ENCODE measurements around the gene INSRR.

Gene INSRR

DNA sequence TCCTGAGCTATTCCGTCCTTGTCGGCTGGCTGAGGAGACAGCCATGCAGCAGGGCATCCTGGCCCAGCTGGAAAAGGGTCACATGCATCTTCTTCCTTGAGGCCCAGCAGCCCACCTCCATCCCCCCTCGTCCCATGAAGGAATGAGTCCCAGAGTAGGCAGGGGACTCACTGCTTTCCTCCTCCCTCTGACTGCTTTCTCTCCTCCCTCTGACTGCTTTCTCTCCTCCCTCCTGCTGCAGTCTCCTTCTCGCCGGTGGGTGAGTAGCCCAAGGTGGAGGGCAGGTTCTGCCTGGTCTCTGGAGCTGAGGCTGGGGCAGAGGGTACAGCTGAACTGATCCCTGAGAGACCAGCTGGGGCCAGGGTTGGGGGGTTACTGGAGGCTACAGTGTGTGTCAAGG, 15.2 kb upstream of the INSRR start:
- DNase-seq: no peak

DNA sequence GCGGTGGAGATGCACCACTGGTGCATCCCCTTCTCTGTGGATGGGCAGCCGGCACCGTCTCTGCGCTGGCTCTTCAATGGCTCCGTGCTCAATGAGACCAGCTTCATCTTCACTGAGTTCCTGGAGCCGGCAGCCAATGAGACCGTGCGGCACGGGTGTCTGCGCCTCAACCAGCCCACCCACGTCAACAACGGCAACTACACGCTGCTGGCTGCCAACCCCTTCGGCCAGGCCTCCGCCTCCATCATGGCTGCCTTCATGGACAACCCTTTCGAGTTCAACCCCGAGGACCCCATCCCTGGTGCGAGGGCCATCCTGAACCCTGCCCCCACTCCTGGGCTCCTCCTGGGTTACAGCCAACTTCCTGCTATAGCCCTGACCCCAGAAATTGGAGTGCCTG, 14.7 kb upstream of the INSRR start:
- DNase-seq: no peak

DNA sequence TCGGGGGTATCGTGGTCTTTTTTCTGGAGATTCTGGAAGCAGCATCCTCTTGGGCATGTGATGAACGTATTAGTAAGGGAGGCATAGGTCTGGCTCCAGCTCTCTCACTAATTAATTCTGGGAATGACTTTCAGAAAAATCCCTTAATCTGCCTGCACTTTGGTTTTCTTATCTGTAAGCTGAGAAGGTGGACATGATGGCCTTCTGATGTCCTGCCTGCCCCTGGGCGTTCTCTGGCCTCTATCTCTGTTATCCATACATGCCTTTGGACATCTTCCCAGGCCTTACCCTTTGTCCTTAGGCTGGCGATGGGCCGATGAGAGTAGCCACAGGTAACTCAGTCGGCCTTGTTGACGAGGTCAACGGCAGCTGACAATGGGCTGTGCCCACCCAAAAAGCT, 10.5 kb upstream of the INSRR start:
- no peak for DNase-seq

DNA sequence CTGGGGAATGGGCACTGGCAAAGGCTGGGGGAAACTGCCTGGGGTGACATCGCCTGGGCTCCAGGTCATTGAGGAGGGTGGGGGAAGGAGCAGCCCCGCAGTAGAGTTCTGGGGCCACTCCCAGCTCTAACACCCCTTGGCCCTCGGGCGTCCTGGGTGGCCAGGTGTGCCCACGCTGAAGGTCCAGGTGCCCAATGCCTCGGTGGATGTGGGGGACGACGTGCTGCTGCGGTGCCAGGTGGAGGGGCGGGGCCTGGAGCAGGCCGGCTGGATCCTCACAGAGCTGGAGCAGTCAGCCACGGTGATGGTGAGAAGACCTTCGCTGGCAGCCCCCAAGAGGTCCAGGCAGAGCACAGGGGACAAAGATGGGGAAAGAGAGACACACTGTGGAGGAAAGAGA, 9.4 kb upstream of the INSRR start:
- no peak for DNase-seq

DNA sequence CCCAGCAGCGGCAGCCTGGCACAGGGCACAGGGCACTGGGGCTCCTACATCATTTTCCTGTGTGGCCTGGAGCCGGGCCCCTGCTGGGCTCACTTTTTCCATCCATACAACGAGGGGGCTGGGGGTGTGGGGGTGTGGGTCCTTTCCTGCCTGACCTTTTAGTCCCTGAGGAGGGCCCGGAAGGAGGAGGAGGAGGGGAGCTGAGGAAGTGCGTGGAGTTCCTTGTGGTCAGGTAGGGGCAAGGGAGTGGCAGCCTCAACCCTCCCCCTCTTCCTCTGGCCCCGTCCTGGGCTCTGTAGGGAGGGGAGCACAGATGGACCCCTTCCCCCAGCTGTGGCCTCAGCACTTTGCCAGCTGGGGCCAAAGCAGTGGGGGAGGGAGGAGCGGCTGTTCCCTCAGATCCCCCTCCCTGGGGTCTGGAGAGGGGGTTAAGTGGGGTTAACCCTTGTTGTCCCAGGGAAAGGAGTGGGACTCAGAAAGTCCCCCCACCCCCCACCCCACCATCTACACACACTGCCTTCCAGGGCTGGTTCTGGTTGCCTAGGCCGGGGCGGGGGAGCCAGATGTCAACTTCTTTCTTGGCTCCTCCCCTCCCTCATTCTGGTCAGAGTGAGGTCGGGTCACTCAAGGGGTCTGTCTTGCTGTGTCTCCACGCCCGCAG, 7.5 kb upstream of the INSRR start:
- no peak for DNase-seq

DNA sequence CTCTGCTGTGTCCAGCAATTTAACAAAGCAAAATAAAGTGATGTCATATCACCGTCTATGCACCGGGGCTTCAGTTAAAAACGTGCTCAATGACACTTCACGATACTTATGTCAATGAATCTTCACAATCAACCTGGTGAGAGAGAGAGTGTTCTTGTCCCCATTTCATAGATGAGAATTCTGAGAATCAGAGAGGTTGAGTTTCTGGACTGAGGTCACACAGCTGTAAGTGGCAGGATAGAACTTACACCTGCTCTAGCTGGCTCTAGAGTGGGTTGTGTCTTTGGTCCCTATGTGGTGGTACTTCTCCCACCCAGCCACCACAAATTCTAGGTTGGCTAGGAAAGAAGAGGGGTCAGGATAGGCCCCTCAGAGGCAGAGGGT, 6.9 kb upstream of the INSRR start:
- no peak for DNase-seq

DNA sequence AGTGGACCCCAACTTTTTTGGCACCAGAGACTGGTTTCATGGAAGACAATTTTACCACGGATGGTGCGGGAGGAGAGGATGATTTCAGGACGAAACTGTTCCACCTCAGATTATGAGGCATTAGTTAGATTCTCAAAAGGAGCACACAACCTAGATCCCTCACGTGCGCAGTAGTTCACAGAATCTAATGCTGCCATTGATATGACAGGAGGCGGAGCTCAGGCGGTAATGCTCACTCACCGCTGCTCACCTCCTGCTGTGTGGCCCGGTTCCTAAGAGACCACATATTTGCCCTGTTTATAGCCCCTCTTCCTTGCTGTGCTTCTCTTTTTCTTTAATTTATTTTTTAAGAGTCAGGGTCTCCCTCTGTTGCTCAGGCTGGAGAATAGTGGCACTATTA, 6.3 kb upstream of the INSRR start:
- no peak for DNase-seq

DNA sequence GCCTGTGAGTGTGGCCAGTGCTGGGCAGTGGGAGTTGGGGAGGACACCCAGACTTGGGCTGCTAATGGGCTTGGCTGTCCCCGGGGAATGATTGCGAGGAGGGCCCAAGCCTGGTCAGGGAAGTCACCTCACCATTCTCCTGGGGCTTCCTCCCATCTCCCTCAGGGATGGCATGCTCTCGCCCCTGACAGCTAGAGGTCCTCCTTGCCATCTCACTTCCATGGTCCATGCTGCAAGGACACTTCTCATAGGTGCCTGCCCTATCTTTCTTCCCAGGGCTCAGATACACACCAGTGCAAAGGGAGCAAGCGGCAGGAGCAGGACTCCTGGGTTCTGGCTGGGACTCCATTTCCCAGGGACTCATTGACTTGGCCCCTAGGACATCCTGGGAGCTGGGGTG, 5.9 kb upstream of the INSRR start:
- no peak for DNase-seq

DNA sequence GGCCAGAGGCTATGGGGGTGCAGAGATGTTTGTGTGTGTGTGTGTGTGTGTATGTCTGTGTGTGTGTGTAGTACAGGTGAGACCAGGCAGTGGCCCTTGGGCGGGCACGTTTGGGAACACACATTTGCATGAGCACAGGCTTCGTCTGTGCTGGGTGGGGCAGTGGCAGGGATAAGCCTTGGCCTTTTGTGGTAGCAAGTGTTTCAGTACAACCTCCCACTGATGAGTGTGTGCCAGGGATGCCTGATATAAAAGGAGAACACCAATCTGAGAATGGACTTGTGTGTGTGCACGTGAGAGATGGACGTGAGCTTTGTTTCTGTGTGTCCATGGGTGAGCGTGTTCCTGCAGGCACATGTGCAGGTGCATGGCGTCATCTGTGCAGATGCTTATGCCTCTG, 4.7 kb upstream of the INSRR start:
- DNase-seq: no peak

DNA sequence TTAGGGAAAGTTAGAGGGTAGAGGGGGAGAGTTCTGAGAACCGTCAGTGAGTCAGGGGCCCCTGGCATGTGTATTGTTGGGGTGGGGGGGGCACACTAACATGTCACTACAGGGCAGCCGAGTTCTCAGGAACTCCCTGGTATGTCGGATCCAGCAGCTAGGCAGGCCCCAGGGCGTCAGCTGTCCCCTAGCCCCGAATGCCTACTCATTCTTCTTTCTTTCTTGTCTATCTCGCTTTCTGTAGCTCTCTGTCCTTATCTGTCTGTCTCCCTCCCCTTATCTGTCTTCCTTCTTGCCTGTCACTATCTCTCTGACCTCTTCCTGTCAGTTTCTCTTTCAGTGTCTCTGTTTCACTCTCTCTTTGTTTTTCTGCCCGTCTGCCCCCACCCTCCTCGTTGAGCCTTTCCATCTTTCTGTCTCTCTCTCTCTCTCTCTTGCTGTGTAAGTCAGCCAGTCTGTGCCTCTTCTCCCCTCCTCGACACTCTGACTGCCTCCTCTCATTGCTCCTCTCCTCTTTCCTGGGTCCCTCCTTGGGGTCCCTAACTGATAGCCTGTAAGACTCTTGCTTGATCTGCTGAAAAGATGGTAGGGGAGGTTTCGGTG, 4.2 kb upstream of the INSRR start:
- DNase-seq: no peak

DNA sequence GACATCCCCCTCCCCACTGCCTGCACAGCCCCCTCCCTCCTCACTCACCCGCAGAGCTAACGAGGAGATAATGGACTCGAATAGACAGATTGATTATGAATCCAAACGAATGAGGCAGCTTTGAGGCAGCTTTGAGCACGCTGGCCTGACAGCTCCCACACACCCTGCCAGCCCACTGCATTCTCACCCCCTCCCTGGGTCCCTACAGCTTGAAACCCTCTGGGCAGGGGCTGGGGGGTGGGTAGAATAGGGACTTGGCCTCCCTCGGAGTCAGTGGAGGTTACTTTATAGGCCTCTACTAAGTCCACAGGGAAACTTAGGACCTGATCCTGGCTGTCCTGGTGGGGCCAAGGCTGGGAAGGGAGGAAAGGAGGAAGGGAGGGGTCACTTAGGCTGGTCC, 3.7 kb upstream of the INSRR start:
- no peak for DNase-seq

DNA sequence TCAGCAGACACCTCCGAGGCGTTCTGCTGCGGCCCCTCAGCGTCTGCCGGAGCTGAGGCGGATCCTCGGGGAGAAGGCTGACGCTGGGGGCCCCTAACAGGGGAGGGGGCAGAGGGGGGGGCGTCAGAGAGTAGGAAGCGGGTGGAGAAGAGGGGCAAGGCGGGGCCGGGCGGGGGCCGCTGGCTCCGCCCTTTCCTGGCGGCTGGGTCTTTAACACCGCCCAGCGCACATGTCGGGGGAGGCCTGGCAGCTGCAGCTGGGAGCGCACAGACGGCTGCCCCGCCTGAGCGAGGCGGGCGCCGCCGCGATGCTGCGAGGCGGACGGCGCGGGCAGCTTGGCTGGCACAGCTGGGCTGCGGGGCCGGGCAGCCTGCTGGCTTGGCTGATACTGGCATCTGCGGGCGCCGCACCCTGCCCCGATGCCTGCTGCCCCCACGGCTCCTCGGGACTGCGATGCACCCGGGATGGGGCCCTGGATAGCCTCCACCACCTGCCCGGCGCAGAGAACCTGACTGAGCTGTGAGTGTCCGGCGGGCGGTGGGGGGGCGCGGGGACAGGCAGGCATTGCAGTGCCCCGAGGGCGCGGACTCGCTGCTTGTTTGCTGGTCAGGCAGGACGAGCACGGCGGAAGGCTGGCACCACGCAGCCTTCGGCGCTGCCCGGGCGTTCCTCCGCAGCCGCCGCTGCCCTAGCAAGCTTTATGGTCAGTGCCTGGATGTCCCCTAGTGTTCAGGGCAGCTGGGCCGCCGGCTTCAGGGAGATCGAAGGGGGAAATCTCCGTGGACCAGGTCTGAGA, 1.9 kb upstream of the INSRR start, which contains the start of gene NTRK1:
Gene NTRK1 (plus strand): TSS at position 238 of the 796 bp plus-strand sequence. CDS start 70 bp downstream, at position 308.
- DNase-seq: peak in 1 of 2 donors; percentile 5

DNA sequence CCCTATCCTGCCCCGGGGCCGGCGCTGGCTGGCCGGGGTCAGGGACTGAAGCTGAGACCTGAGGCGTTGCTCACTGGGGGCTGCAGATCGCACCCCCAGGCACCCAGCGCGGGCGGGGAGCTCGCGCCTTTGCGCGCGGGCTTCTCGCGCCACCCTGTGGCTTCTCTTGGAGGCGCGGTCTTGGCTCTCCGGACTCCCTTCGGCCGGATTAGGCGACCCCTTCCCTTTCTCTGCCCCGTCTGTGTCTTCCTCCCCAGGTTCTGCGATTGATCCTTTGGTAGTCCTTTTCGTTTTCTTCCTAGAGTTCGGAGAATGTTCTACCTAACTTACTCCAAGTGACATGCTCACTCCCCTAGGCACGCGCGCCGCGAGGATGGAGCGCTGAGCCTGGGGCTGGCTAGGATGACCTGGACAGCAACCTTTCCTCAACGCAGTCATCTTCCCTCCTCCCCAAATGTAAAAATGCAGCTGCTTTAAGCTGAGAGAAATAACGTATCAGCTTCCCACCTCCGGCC, 1.3 kb upstream of the INSRR start:
- DNase-seq: peak in 1 of 2 donors; percentile 25

DNA sequence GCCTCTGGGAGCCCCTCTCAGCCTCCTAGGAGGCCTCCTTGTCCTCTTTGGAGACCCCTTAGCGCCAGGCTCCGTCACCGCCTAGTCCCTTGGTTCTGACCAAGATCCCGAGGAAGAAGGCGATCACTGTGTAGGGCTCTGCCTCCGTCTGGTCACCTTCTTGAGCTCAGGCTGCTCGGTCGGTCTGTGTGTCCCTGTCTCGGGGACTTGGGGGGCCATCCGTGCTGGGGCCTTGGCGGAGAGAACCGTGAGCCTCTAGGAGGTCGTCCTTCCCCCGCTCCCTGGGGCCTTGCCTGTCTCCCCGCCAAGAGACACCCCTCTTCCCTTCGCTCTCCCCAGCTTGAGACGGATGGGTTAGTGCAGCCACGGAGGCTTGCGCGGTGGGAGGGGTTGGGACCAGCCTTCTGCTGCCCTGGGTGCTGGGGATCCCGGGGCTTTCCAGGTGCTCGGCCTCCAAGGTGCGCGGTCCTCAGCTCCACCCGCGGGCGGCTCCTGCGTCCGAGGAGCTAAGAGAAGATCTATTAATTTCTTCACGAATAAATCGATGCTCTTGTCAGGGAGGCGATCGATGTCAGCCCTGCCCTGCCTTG, 701 bp upstream of the INSRR start:
- DNase-seq: no peak

DNA sequence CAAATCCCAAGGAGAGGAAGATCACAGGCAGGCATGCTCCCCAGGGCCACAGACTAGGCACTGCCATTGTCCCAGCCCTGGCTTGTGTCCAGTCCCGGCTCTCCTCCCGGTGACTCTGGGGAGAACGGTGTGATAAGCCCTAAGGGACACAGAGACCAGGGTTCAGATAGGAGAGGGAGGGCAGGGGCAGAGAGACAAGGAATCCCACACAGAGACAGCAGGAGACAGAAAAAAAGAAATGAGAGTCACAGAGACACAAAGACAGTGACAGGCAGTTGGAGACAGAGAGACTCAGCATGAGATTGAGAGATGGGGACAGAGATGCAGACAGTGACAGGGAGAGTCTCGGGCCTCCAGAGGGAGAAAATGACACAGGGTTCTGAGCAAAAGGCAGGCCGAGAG, 361 bp downstream of the INSRR start:
- no peak for DNase-seq

DNA sequence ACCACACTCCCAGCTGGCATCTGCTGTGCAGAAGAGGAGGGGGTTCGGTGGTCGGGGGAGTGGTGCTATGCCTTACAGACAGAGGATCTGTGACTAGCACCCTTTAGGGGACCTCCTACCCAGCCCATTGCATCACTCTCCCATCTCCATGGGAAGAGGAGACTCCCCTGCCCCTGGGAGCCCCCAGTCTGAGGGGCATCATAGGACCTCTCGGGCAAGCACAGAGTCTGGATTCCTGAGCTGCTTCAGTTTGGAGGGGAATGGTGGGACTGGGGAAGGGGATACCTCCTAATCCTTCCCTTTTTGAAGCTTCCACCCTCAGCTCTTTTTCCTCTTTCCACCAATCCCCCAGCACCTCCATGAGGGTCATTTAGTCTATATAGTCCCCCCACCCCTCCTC, 1.4 kb downstream of the INSRR start:
- DNase-seq: no peak

DNA sequence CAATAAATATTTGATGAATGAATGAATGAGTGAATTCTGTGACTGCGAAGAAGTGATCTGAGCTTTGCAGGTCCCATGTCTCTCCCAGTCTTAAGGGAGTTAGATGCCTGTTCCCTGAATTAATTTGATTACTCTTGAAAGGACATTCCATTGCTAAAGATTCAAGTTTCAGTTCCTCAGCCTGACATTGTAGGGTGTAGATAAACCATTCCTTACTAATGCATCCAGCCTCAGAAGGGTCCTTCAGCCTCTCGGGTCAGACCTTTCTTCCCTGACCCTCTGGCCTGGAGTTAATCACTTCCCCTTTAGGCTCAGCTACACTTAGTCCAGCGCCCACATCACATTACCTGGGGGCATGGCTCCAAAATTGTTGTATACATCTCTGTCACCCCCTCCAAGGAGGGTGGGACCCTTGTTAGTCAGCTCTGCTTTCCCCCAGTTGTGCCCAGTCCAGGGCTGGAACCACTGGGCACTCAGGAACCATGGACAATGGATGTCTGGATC, 2.6 kb downstream of the INSRR start:
- DNase-seq: no peak

DNA sequence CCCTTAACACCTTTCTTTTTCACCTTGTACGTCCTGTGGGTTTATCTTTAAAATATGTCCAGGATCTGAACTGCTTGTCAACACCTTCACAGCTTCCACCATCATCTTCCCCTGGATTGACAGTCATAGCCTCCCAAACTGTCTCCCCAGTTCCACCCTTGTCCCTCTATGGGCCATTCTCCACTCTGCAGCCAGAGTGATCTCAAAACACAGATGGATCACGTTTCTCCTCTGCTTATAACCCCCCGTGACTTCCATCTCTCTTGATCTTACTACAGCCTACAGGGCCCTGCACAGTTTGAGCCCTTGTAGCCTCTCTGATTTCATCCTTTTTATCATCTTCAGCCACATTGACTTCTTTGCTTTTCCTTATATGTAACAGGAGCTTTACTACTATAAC, 4.3 kb downstream of the INSRR start:
- no peak for DNase-seq

DNA sequence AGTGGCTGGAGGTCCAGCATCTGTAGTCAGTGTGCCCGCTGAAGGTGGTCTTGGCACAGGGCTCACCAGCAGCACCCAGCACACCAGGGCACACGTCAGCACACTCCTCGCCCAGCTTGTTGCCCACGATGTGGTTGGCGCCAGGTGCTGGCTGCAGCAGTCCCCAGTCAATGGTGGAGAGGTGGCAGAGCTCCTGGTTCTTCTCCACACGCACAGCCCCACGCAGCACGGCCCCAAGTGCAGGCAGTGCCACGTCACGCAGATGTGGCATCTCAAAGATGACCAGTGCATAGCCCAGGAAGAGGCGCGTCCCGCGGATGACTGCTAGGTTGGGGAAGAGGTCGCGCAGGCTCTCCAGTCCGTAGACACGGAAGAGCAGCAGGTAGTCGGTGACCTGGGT, 5.2 kb downstream of the INSRR start:
- DNase-seq: no peak

DNA sequence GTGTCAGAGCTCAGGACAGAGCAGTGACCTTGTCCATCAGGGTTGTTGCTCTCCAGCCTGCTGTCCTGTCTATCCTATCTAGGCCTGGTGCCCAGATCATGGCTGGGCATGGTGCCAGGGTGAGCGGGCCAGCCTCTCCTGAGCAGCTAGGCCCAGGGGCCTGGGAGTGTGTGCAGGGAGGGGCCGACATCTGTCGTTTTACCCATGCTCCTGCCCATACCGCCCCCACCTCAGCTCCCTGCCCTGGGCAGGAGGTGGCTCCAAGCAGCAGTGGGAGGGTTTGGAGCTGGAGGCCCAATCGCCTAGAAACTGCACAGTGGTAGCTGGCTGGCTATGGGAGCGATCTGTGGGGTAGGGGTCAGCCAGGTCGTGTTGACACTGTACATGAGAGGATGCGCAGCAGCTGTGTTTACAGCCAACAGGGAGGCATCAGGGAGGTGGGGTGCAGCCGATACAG, 6.5 kb downstream of the INSRR start:
- peak in 1 of 2 donors; percentile 29 for DNase-seq

DNA sequence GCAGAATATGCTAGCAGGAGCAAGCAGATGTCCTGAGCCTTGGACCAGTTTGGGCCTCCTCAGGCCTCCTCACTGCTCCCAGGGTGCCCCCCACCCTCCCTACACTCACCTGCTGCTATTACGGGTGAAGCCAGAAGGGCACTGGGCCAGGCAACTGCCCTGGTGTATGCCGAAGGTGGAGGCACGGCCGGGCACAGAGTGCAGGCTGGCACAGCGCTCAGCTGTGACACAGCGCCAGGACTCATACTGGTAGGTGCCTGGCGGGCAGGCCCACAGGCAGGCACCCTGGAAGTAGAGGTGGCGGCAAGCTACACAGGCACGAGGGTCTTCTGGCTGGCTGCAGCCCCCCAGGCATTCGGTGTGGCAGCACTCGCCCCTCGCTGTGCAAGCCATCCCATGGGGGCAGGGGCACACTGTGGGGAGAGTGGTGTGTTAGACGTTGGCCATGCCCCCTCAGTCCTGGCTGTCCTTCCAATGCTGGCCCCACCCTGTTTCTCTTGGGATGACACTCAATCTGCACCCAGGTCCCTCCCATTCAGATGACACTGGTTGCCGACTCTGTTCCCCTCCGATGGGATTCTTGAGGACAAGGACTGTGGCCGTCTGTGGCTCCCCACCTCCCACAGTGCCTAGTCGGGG, 7.0 kb downstream of the INSRR start:
- no peak for DNase-seq

DNA sequence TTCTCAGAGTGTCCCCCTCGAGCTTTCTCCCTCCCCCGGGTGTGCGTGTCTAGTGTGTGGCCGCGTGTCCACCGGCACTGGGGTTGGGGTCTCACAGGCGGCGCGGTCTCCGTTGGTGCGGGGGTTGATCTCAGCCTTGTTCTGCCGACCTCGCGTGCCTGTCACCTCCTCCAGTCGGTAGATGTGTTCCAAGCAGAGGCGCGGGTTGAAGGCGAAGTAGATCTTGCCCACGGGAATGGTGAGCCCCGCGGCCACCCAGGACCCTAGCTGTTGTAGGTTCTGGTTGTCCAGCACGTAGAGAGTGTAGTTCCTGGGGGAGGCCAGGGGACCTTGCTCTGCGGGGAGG, 9.8 kb downstream of the INSRR start:
- DNase-seq: no peak

All from hippocampal formation (tissue), 2 donors.